Loucy (cell line): ENCODE data around the gene CTAGE8.
"Not testable (repeated sequence)": the region's sequence is repeated elsewhere in the genome, so short reads cannot be mapped to it uniquely, and the experiment has no call there.

Experiments
- H2AFZ ChIP-seq: fragments of 200-600 bp; sonication (generic); 2 replicates; pipeline ENCODE4 v1.6.0; 2016; ENCODE audit warnings: antibody characterized with exemption, mild to moderate bottlenecking, low read length, moderate library complexity
- H3F3A ChIP-seq: fragments of 200-600 bp; 2 replicates; pipeline ENCODE4 v1.6.0; 2016; ENCODE audit warnings: antibody characterized with exemption, low read depth, mild to moderate bottlenecking
- H3K27me3 ChIP-seq: fragments of 200-600 bp; sonication (generic); 2 replicates; pipeline ENCODE4 v1.6.1; 2014; ENCODE audit warnings: low read length, mild to moderate bottlenecking; ENCODE audit not compliant: insufficient read depth, poor library complexity, severe bottlenecking
- H3K36me3 ChIP-seq: fragments of 200-600 bp; sonication (generic); 2 replicates; pipeline ENCODE4 v1.6.1; 2016; ENCODE audit warnings: low read length; ENCODE audit not compliant: insufficient read depth
- H3K4me1 ChIP-seq: fragments of 200-600 bp; sonication (generic); 2 replicates; pipeline ENCODE4 v1.5.1; 2014; ENCODE audit warnings: low read length, mild to moderate bottlenecking; ENCODE audit not compliant: insufficient read depth, poor library complexity, severe bottlenecking
- H3K4me2 ChIP-seq: fragments of 200-600 bp; sonication (generic); 2 replicates; pipeline ENCODE4 v1.6.0; 2014; ENCODE audit warnings: antibody characterized with exemption, low read length, low read depth, mild to moderate bottlenecking; ENCODE audit not compliant: poor library complexity, severe bottlenecking
- H3K4me3 ChIP-seq: fragments of 200-600 bp; sonication (generic); 2 replicates; pipeline ENCODE4 v1.5.1; 2014; ENCODE audit warnings: low read length, mild to moderate bottlenecking, mixed read lengths; ENCODE audit not compliant: poor library complexity, severe bottlenecking
- H3K79me2 ChIP-seq: fragments of 200-600 bp; sonication (generic); 2 replicates; pipeline ENCODE4 v1.6.1; 2014; ENCODE audit warnings: low read length; ENCODE audit not compliant: insufficient read depth
- H3K9ac ChIP-seq: fragments of 200-600 bp; sonication (generic); 2 replicates; pipeline ENCODE4 v1.6.0; 2014; ENCODE audit warnings: mild to moderate bottlenecking, low read depth, low read length, moderate library complexity; ENCODE audit not compliant: poor library complexity, severe bottlenecking
- H3K9me2 ChIP-seq: fragments of 200-600 bp; sonication (generic); replicated peaks from 2 replicates; pipeline ENCODE4 v1.6.1; 2016; ENCODE audit warnings: low read depth, low read length, mixed read lengths
- H3K9me3 ChIP-seq: fragments of 200-600 bp; sonication (generic); 2 replicates; pipeline ENCODE4 v1.6.1; 2014; ENCODE audit warnings: mild to moderate bottlenecking, antibody characterized with exemption, low read length, low read depth; ENCODE audit not compliant: insufficient read depth
- H4K20me1 ChIP-seq: fragments of 200-600 bp; sonication (generic); 2 replicates; pipeline ENCODE4 v1.6.0; 2014; ENCODE audit warnings: antibody characterized with exemption, low read length, mild to moderate bottlenecking; ENCODE audit not compliant: insufficient read depth, poor library complexity, severe bottlenecking
- EZH2phosphoT487 ChIP-seq: fragments of 200-600 bp; IDR thresholded peaks from 2 replicates; pipeline ENCODE4 v1.6.1; 2018; ENCODE audit warnings: antibody characterized with exemption, mild to moderate bottlenecking, moderate library complexity, borderline replicate concordance
- TF ChIP-seq, protein P1 (sequence below): fragments of 200-600 bp; sonication (generic); conservative IDR thresholded peaks from 2 replicates; pipeline ENCODE4 v1.5.1; 2014; ENCODE audit warnings: mild to moderate bottlenecking, antibody characterized with exemption, low read length

Gene CTAGE8

DNA sequence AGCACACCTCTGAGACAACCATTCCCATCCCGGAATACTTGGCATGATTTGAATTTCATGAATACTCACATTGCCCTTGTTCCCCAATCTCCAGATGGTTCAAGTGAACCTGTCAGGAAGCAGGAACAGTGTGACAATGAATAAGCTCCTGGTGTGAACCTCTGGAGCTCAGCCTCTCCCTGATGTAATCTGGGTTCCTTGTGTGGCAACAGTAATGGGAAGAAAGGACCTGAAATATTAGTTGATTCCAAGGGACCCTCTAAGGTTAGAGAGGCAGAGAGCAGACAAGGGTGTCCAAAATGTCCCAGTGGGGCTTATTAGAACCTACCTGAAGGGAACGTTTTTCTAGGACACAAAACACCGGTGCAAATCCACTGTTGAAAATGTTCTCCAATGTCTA is 13.0 kb downstream of the CTAGE8 start:
- Histone ChIP-seq H3K27me3 (no peaks in the 10 kb centered on the region), H3K9me2 (no peaks in the 10 kb centered on the region), H3K9me3 (no peaks in the 10 kb centered on the region), H3K4me3 (no peak overlapping the region), H3K79me2 (no peaks in the 10 kb centered on the region), H3F3A (no peaks in the 10 kb centered on the region), H2AFZ (no peak overlapping the region), H3K36me3 (no peaks in the 10 kb centered on the region), H3K9ac (no peak overlapping the region), H3K4me2 (no peak overlapping the region), H3K4me1 (no peaks in the 10 kb centered on the region), H4K20me1 (no peaks in the 10 kb centered on the region)
- no peak for TF ChIP-seq EZH2phosphoT487

DNA sequence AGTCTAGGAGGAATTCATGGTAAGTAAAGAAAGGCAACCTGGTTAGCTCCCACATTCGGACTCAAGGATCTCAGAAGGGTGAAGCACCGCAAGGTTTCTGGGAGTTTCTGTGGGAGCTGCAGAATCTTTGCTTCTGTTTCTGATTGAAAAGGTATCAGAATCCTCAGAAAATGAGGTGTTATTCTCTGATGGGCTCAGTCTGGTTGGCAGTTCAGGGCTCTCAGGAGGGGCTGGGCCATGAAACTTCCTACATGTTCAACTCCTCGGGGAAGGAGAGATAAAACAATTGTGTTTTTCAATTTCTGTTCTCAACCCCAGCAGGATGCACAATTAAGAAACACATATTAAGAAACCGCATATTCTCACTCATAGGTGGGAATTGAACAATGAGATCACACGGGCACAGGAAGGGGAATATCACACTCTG is 13.6 kb downstream of the CTAGE8 start:
- Histone ChIP-seq H3K4me1 (no peaks in the 10 kb centered on the region), H3F3A (no peaks in the 10 kb centered on the region), H3K9me2 (no peaks in the 10 kb centered on the region), H2AFZ (no peak overlapping the region), H3K4me3 (no peak overlapping the region), H3K36me3 (no peaks in the 10 kb centered on the region), H3K4me2 (no peak overlapping the region), H3K9me3 (no peaks in the 10 kb centered on the region), H3K79me2 (no peaks in the 10 kb centered on the region), H3K27me3 (no peaks in the 10 kb centered on the region), H4K20me1 (no peaks in the 10 kb centered on the region), H3K9ac (no peak overlapping the region)
- TF ChIP-seq, protein P1, sequence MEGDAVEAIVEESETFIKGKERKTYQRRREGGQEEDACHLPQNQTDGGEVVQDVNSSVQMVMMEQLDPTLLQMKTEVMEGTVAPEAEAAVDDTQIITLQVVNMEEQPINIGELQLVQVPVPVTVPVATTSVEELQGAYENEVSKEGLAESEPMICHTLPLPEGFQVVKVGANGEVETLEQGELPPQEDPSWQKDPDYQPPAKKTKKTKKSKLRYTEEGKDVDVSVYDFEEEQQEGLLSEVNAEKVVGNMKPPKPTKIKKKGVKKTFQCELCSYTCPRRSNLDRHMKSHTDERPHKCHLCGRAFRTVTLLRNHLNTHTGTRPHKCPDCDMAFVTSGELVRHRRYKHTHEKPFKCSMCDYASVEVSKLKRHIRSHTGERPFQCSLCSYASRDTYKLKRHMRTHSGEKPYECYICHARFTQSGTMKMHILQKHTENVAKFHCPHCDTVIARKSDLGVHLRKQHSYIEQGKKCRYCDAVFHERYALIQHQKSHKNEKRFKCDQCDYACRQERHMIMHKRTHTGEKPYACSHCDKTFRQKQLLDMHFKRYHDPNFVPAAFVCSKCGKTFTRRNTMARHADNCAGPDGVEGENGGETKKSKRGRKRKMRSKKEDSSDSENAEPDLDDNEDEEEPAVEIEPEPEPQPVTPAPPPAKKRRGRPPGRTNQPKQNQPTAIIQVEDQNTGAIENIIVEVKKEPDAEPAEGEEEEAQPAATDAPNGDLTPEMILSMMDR = no peak
- no peak for TF ChIP-seq EZH2phosphoT487

DNA sequence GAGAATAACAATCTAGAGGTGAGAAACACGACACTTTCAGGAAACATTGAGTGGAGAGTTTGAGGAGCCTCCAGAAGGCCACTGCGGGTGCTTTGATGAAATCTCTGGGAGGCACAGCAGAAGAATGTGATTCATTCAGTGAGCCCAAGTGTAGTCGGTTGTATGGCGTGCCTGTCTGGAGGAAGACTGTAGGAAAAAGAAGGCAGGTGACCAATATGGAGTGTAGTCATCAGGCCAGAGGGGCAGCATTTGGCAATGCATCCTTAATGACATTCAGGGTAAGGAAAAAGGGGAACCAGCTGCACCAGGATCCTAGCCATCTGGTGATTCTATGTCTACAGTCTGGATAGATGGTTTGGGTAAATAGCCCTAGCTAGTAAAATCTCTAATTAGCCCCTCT is 16.8 kb downstream of the CTAGE8 start:
- H3K4me2 ChIP-seq, H3K9me3 ChIP-seq, H3K79me2 ChIP-seq, H3F3A ChIP-seq, H3K4me1 ChIP-seq, H3K36me3 ChIP-seq, H3K27me3 ChIP-seq, H3K9ac ChIP-seq, H2AFZ ChIP-seq, H3K4me3 ChIP-seq, H4K20me1 ChIP-seq, H3K9me2 ChIP-seq: not testable (repeated sequence)

DNA sequence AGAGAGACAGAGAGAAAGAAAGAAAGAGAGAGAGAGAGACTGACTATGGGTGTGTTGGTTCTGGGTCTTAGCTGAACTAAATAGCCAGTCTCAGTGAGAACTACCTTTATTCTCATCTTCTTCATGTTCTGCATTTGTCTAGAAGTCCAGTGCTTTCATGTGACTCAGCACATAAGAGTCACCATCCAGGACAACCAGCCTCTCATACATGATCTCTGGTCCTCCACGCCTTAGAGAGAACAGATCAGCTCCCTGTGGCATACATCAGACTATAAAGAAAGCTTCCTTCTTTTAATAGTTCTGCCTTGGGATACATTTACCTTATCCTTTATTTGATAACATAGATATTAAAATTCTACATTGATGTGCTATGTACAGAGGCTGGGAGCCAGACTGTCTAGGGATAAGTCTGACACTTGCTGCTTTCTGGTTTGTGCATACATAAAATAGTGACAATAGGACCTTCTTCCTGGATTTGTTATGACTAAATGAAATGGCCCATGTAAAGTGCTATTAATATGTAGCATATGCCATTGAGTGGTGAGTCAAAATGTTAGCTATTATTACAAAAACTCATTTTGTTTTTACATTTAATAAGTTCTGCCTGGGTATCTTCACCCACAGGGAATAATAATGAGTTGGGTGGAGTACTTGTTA is 21.3 kb downstream of the CTAGE8 start:
- not testable (repeated sequence) for H2AFZ ChIP-seq, H3K27me3 ChIP-seq, H3K9me3 ChIP-seq, H3K36me3 ChIP-seq, H3K4me1 ChIP-seq, H3F3A ChIP-seq, H3K79me2 ChIP-seq, H3K4me3 ChIP-seq, H3K4me2 ChIP-seq, H3K9ac ChIP-seq, H4K20me1 ChIP-seq, H3K9me2 ChIP-seq

DNA sequence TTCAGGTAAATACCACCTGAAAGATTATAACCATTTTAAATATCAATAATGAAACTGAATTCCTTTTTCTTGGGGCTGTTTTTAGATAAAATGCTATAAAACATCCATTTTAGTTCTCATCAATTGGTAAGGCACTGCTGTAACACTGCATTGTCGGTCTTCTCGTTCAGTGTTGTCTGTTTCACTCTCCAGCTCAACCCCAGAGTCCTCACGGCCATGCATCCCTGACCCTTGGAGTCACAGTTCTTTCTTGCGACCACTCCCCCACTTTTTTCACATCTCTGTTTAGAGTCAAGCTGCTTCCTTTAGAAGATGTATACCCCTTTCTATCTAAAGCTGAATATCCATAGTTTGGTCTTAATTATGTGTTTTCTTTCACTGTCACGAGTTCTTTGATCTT is 22.1 kb downstream of the CTAGE8 start:
- H4K20me1 ChIP-seq, H3K79me2 ChIP-seq, H3K9me3 ChIP-seq, H3K4me3 ChIP-seq, H3K36me3 ChIP-seq, H3K9ac ChIP-seq, H3K27me3 ChIP-seq, H3F3A ChIP-seq, H2AFZ ChIP-seq, H3K4me1 ChIP-seq, H3K9me2 ChIP-seq, H3K4me2 ChIP-seq: not testable (repeated sequence)

DNA sequence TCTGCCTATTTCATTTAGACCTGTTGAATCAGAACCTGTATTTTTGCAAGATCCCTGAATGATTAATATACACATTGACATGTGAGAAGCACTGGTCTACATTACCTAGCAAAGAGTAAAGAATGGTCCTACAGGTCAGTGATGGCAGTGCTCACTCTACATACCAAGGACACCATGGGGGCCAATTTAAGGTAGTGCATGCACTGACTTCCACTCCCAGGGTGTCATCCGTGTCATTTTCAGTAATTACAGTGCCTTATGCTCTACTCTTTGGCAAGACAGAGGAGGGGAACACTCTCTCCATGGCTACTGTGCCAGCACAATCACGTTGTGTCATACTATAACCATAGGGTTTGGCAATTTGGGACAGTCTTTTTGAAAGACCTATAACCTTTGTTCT is 23.7 kb downstream of the CTAGE8 start:
- not testable (repeated sequence) for H3K4me3 ChIP-seq

DNA sequence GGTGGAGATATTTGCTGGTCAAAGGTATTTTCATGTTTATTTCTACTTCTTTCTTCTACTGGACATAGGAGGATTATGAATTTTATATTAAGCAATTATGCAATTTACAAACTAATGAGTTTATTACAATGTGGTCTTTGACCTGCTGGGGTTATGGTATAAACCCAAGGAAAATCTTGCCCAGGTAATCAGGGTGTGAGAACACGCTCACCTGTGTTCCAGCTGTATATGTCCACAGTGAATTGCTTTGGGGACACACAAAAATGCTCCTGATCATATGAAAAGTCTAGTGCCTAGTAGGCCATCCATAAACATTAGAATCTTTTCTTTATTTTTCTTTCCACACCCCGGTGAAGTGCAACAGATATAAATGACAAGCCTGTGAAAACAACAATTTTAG is 29.7 kb downstream of the CTAGE8 start, which contains the start of gene OR2A42:
Gene OR2A42 (minus strand): TSS at position 241 of the 400 bp plus-strand sequence. CDS start 6,762 bp downstream, outside the sequence.
- not testable (repeated sequence) for H2AFZ ChIP-seq, H3K9me2 ChIP-seq, H3K79me2 ChIP-seq, H3K4me3 ChIP-seq, H3K9me3 ChIP-seq, H4K20me1 ChIP-seq, H3K4me2 ChIP-seq, H3K36me3 ChIP-seq, H3K9ac ChIP-seq, H3K4me1 ChIP-seq, H3K27me3 ChIP-seq, H3F3A ChIP-seq

More for the DNA sequence above, 23.7 kb downstream of the CTAGE8 start:
- H2AFZ ChIP-seq, H4K20me1 ChIP-seq, H3F3A ChIP-seq, H3K4me1 ChIP-seq, H3K36me3 ChIP-seq, H3K79me2 ChIP-seq, H3K9ac ChIP-seq, H3K27me3 ChIP-seq, H3K9me3 ChIP-seq, H3K4me2 ChIP-seq, H3K9me2 ChIP-seq: not testable (repeated sequence)
